Posterior vena cava (tissue), 2 donors: ENCODE data around the gene DNM2. TPM values are rescaled to one million over a fixed set of nuclear protein-coding genes. Genes with fewer than 3 reads are reported as not detected.
"Not testable (repeated sequence)": the region's sequence is repeated elsewhere in the genome, so short reads cannot be mapped to it uniquely, and the experiment has no call there.

ENCODE experiments used
- DNase-seq: peaks from one replicate; pipeline ENCODE4 v3.0.0-alpha.2; 2020; ENCODE audit warnings: low spot score
- intact Hi-C, 2 donors: fragments of 100-400 bp; cut with DNase I; formaldehyde crosslinking; loops; one replicate each; pipeline versions ENCODE4 v1.14.1 to v1.14.2; 2022 to 2023
- total RNA-seq, 2 donors: library from RNA; stranded (reverse); fragmentation: NEBNext Ultra II Directional; extraction: Animal tissue kit (Norgen Biotek cat#: 25700); gene quantifications; one replicate each; pipeline ENCODE4 v1.2.1, GENCODE V29; 2021
- donor health status: DM: yes; HTN: yes; CAD: no.
- donor health status: DM: yes; HTN: yes; CAD: no.

DNM2 gene
- total RNA-seq, 2 donors from 2014 or later = 94.9 to 107 TPM

GRCh38 chr19:10718205-10719196 is 622 bp downstream of the DNM2 start:
- intact Hi-C loops = loop anchor here (1.0 to 10.0 kb wide), 3 partner anchors 35 to 146 kb away; no protein-coding TSS in a partner anchor
- peak; percentile 90 for DNase-seq

- intact Hi-C loops = loop anchor here (5.0 to 10.0 kb wide), 2 partner anchors 48 to 145 kb away; no protein-coding TSS in a partner anchor
These were observed 1.6 kb downstream of the DNM2 start for GRCh38 chr19:10719466-10719961.

GRCh38 chr19:10720607-10721125 is 2.8 kb downstream of the DNM2 start:
- DNase-seq = no peak
- intact Hi-C loops = no loop called here

More at GRCh38 chr19:10719466-10719961, 1.6 kb downstream of the DNM2 start:
- DNase-seq = no peak

- intact Hi-C loops = no loop called here
- DNase-seq = no peak
These were observed 5.7 kb downstream of the DNM2 start for GRCh38 chr19:10723591-10723990.

- intact Hi-C loops = no loop called here
These were observed 6.7 kb downstream of the DNM2 start for GRCh38 chr19:10724573-10725071.

GRCh38 chr19:10725415-10725814 is 7.5 kb downstream of the DNM2 start:
- no peak for DNase-seq
- intact Hi-C loops = no loop called here

More at GRCh38 chr19:10724573-10725071, 6.7 kb downstream of the DNM2 start:
- no peak for DNase-seq

GRCh38 chr19:10726268-10726667 is 8.4 kb downstream of the DNM2 start:
- intact Hi-C loops = no loop called here
- no peak for DNase-seq

- intact Hi-C loops = no loop called here
- DNase-seq = no peak
These were observed 9.9 kb downstream of the DNM2 start for GRCh38 chr19:10727685-10728201.

GRCh38 chr19:10729411-10729810 is 11.5 kb downstream of the DNM2 start:
- intact Hi-C loops = no loop called here
- DNase-seq = no peak

GRCh38 chr19:10730932-10731331 is 13.1 kb downstream of the DNM2 start:
- intact Hi-C loops = no loop called here
- no peak for DNase-seq

- no peak for DNase-seq
- intact Hi-C loops = no loop called here
These were observed 17.9 kb downstream of the DNM2 start for GRCh38 chr19:10735741-10736140.

GRCh38 chr19:10736189-10736588 is 18.3 kb downstream of the DNM2 start:
- intact Hi-C loops = no loop called here
- DNase-seq = no peak

- no peak for DNase-seq
- intact Hi-C loops = no loop called here
These were observed 19.2 kb downstream of the DNM2 start for GRCh38 chr19:10736916-10737551.

GRCh38 chr19:10737722-10738121 is 19.8 kb downstream of the DNM2 start:
- intact Hi-C loops = no loop called here
- DNase-seq = no peak

- intact Hi-C loops = no loop called here
These were observed 22.9 kb downstream of the DNM2 start for GRCh38 chr19:10740798-10741197.

GRCh38 chr19:10742476-10742875 is 24.6 kb downstream of the DNM2 start:
- DNase-seq = no peak
- intact Hi-C loops = no loop called here

More at GRCh38 chr19:10740798-10741197, 22.9 kb downstream of the DNM2 start:
- no peak for DNase-seq

GRCh38 chr19:10744253-10744798 is 26.4 kb downstream of the DNM2 start:
- DNase-seq = no peak
- intact Hi-C loops = no loop called here

GRCh38 chr19:10744801-10745293 is 27.0 kb downstream of the DNM2 start:
- intact Hi-C loops = no loop called here
- no peak for DNase-seq

- intact Hi-C loops, DNase-seq: not testable (repeated sequence)
These were observed 28.6 kb downstream of the DNM2 start for GRCh38 chr19:10746437-10746836.
